Right kidney (tissue), 1 donor: ENCODE measurements around the gene NOL4L.
A peak's percentile ranks its signal among the peaks of the same experiment; 100 is the strongest.

Experiments
- DNase-seq: peaks from one replicate; pipeline ENCODE4 v3.0.0-alpha.2; 2016

NOL4L gene

DNA sequence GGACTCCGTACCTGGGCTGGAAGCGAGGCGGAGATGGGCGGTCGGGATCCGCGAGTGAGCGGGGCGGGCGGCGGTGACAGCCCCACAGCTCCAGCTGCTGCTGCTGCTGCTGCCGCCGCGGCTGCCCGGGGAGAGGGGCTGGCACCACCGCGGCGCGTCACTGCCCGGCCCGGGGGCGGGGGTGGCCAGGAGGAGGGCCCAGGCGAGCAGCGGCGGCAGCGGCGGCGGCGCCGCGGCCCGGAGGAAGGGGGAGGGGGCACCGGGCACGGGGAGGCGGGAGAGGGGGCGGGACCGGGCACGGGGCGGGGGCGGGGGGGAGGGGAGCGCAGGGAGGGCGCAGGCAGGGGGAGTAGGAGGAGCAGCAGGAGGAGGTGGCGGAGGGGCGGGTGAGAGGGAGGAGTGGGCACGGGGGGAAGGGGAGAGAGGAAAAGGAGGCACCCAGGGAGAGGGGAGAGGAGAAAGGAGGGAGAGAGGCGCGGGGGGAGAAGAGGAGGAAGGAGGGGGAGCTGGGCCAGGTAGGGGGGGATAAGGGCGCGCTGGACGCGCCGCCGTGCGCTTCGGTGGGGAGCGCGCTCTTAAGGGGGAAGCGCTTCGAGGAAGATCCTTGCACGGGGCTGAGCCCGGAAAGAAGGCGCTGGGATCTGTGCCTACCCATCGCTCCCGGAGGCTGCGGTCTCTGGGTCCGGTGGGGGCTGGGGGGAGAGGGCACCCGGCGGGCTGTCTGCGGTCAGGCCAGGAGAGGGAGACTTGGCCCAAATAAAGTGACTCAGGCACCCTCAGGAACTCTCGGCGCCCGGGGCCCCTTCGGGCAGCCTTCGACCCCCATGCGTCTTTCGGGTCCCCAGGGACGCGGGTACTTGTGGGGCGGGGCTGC, 101.5 kb downstream of the NOL4L start:
- DNase-seq = peak; percentile 84

GRCh38 chr20:32482442-32483261, 102.5 kb downstream of the NOL4L start:
- DNase-seq = peak; percentile 82

GRCh38 chr20:32482143-32482441, 103.0 kb downstream of the NOL4L start:
- no peak for DNase-seq

DNA sequence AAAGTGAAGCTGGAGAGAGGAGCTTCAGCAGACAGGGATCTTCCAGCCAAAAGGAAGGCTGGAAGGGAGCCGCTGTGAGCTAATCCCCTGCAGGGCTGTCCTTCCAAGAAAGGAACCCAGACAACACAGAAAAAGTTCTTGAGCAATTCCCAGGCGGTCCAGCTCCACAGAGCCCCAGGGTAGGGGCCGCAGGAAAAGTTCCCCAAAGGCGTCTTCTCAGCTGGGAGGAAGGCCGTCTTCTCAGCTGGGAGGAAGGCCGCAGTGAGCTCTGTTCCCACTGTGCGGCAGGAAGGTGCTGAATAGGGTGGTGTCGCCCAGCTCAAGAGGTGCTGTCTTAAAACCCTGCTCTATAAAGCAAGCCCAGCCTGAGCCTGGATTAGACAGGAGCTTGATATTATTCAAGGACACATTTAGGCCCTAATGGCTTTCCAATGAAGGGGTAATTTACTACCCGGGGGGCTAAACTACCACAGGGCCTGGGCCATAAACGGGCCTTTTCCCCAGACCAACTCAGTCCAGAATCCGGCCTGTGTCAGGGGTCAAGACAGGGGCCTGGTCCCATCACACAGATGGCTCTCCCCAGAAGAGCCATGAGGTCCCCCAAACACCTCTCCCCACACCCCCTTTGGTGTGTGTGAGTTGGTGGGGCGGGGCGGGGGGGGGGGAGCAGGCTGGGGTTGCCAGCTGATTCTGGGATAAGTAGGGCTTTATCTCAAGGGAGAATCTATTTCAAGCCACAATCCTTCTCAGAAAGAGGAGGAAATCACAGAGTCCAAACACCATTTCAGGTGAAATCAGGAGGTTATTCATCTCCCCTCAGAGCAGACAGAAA, 103.6 kb downstream of the NOL4L start:
- peak; percentile 41 for DNase-seq

- peak; percentile 41 for DNase-seq
Measured at GRCh38 chr20:32480371-32481241, 104.5 kb downstream of the NOL4L start.

GRCh38 chr20:32479697-32480171, 105.4 kb downstream of the NOL4L start:
- no peak for DNase-seq

DNA sequence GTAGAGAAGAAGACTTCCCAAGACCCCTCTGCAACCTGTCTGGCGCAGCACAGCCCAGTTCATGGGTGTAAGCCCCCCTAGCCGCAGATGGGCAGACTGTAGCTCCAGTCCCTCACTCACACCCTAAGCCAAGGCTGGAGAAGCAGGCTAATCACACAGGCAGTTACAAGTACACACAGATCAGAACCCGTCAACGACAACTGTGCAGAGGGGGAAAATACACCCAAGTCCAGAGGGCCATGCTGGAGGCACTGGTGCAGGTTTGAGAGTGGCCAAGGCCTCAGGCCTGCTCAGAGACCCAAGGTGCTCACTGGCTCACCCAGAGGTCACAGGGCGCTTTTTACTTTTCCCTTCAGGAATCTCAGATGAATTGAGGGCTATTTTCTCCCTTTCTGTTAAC, 106.1 kb downstream of the NOL4L start:
- no peak for DNase-seq

DNA sequence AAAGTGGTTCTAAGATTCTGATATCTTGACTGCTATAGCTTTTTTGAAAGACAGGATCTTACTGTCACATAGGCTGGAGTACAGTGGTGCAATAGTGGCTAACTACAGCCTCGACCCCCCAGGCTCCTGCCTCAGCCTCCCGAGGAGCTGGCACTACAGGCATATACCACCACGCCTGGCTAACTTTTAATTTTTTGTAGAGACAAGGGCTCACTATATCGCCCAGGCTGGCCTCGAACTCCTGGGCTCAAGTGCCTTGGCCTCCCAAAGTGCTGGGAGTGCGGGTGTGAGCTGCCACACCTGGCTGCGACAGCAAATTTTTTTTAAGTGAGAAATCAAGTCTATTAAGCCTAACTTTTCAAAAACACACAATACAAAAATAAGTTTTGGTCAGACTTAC, 106.6 kb downstream of the NOL4L start:
- DNase-seq = no peak

- DNase-seq = no peak
Measured at GRCh38 chr20:32477594-32478512, 107.3 kb downstream of the NOL4L start.

- no peak for DNase-seq
Measured at GRCh38 chr20:32476684-32477593, 108.2 kb downstream of the NOL4L start.

GRCh38 chr20:32474967-32475811, 109.9 kb downstream of the NOL4L start:
- DNase-seq = peak; percentile 91

DNA sequence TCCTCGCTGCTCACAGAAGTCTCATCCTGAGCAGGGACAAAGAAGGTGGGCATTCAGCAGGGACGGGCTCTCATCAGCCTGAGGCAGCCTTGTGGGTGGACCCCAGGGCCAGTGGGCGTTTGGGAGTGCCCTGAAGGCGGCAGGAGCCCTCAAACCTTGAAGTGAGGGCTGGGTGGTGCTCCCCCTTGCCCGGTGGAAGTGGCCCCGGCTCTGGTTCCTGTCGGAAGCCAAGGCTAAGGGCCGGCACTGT, 110.5 kb downstream of the NOL4L start:
- no peak for DNase-seq

GRCh38 chr20:32474009-32474716, 111.0 kb downstream of the NOL4L start:
- peak; percentile 58 for DNase-seq

DNA sequence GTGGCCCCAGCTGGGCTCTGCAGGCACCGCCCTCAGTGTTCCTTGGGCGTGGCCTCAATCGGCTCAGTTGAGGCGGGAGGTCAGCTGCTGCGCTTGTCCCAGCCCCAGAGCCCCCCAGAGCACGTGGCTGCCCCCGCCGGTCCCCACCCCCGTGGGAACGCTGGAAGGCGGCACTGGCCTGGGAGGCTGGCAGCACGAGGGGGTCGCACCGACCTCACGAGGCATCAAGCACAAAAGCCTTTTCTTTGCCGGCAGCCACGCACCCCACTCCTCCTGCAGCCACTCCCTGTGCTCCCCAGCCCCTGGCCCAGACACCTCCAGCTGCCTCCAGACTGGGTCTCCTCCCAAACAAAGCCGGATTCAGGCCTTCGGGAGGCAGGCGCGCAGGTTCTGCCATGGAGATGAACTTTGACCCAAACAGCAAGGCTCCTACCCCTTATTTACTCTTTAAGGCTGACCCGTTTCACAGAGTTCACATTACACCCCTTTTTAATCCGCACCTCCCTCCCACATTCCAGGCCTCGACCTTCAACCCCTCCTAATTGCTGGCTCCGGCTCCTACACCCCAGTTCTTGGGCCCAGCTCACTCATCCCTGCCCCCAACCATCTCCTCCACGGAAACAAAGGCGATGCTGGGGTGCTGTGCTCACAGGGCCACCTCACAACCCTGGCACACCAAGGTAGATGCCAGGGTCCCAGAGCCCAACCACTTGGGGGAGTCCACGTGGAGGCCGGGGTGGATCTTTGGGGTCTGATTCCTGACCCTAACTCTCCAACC, 111.7 kb downstream of the NOL4L start:
- DNase-seq = no peak

GRCh38 chr20:32472581-32473207, 112.4 kb downstream of the NOL4L start:
- DNase-seq = no peak

DNA sequence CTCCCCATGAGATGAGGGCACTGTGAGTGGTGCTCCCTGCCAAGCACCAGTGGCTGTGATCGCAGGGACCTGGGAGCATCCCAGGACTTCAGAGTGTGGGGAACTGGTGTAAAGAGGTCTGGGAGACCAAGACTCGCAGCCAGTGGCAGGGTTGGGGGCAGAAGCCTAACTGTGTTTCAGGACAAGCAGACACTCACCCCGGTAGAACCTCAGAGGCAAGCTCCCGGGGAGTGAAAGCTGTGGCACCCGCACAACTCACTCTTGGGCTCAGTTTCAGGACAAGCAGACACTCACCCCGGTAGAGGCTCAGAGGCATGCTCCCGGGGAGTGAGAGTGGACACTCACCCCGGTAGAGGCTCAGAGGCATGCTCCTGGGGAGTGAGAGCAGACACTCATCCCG, 114.2 kb downstream of the NOL4L start:
- DNase-seq = no peak
